Panc1 (cell line): ENCODE measurements around the gene C1QTNF2. TPM values are rescaled to one million over a fixed set of nuclear protein-coding genes. Genes with fewer than 3 reads are reported as not detected.

Experiments
- ATAC-seq: fragments of 200-7000 bp; cut with Tn5 transposase; 2 replicates; pipeline ENCODE4 v1.9.1; 2020; ENCODE audit warnings: mild to moderate bottlenecking, moderate library complexity
- BruUV-seq: library from RNA; stranded (reverse); fragments of 400-500 nt; replicated peaks from 2 replicates; lab custom pipeline; 2021; lab: Mats Ljungman, UMichigan
- CTCF ChIA-PET: fragments of 300-600 bp; sonication (Branson Sonifier 250); formaldehyde crosslinking; loops from one replicate; lab custom pipeline; 2022; ENCODE audit warnings: antibody characterized with exemption; lab: Charles Lee
- POLR2A ChIA-PET: fragments of 300-600 bp; sonication (Branson Sonifier 250); formaldehyde crosslinking; loops from one replicate; lab custom pipeline; 2022; ENCODE audit warnings: antibody characterized with exemption; lab: Charles Lee
- DNase-seq: peaks from one replicate; pipeline ENCODE4 v3.0.0-alpha.2; 2010; ENCODE audit warnings: low read depth, low spot score
- H3K27ac ChIP-seq: 2 replicates; pipeline ENCODE4 v1.5.1; 2011; ENCODE audit warnings: mild to moderate bottlenecking, low read length, inconsistent platforms
- H3K27me3 ChIP-seq: fragments of 200-500 bp; sonication (Bioruptor generic); 2 replicates; pipeline ENCODE4 v1.6.0; 2014; ENCODE audit warnings: low read length, inconsistent platforms; ENCODE audit not compliant: control insufficient read depth, insufficient read depth
- H3K36me3 ChIP-seq: fragments of 200-500 bp; sonication (Bioruptor generic); 2 replicates; pipeline ENCODE4 v1.5.1; 2014; ENCODE audit warnings: inconsistent platforms, mild to moderate bottlenecking, low read length, moderate library complexity; ENCODE audit not compliant: control insufficient read depth, insufficient read depth
- H3K4me1 ChIP-seq: 2 replicates; pipeline ENCODE4 v1.5.1; 2011; ENCODE audit warnings: inconsistent platforms, mild to moderate bottlenecking, low read length, moderate library complexity; ENCODE audit not compliant: control insufficient read depth, insufficient read depth
- H3K4me3 ChIP-seq, 2 experiments: 2 replicates each; pipeline ENCODE4 v1.5.1; 2011 to 2012; ENCODE audit warnings: low read depth in 2 of 2, low read length in 2 of 2, mild to moderate bottlenecking in 2 of 2, inconsistent platforms in 1 of 2, moderate library complexity in 1 of 2
- H3K9me3 ChIP-seq: fragments of 200-500 bp; sonication (Bioruptor generic); 2 replicates; pipeline ENCODE4 v1.5.1; 2014; ENCODE audit warnings: low read depth, mild to moderate bottlenecking, inconsistent platforms, low read length, moderate library complexity; ENCODE audit not compliant: control insufficient read depth, insufficient read depth
- CTCF ChIP-seq: fragments of 450-650 bp; IDR thresholded peaks from 2 replicates; pipeline ENCODE4 v1.5.1; 2017; ENCODE audit warnings: mild to moderate bottlenecking
- POLR2AphosphoS5 ChIP-seq: IDR thresholded peaks from 2 replicates; pipeline ENCODE4 v1.6.1; 2012; ENCODE audit warnings: mild to moderate bottlenecking, low read depth, low read length, moderate library complexity
- REST ChIP-seq, 2 experiments: IDR thresholded peaks; 2 replicates each; pipeline ENCODE4 v1.6.1; 2011 to 2012; ENCODE audit warnings: low read depth in 2 of 2, control low read depth in 1 of 2, low read length in 1 of 2, mild to moderate bottlenecking in 1 of 2, moderate library complexity in 1 of 2; ENCODE audit not compliant: insufficient read depth in 1 of 2
- SIN3A ChIP-seq: IDR thresholded peaks from 2 replicates; pipeline ENCODE4 v1.6.1; 2012; ENCODE audit warnings: low read depth, mild to moderate bottlenecking, low read length, moderate library complexity, borderline replicate concordance; ENCODE audit not compliant: insufficient read depth
- TCF7L2 ChIP-seq: IDR thresholded peaks from 2 replicates; pipeline ENCODE4 v1.6.1; 2011; ENCODE audit warnings: mild to moderate bottlenecking, low read depth, low read length, inconsistent platforms
- in situ Hi-C: cut with HindIII; loops from 2 replicates; pipeline ENCODE4 v1.10.0; 2016; ENCODE audit warnings: low sequenced_read_pairs, low pct_unique_long_range_greater_than_20kb
- intact Hi-C: fragments of 100-400 bp; cut with micrococcal nuclease; formaldehyde crosslinking; loops from one replicate; pipeline ENCODE4 v1.10.0; 2022; ENCODE audit not compliant: unreplicated experiment
- total RNA-seq: library from RNA; stranded (reverse); gene quantifications from one replicate; pipeline ENCODE4 v1.2.1, GENCODE V29; 2021; ENCODE audit not compliant: unreplicated experiment

Gene C1QTNF2
- total RNA-seq, 1 experiment from 2014 or later = 0.44 TPM

DNA sequence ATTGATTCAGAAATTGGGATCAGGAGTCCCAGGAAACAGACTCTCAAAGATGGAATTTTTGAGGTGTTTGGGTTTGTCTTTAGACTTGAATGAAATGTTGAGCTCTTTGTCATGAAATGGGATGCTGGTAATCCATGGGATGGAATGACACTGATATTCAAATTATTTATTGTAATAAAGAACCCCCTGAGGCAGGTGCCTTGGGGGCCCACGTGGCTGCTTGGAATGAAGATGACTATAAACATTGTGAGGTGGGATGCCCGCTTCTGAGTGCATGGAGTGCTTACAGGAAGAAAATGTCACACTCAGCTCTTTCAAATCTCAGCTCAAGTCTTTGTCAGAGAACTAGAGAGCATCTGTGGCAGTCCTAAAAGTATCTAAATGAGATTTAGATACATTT lies 9.6 kb upstream of the C1QTNF2 start:
- ATAC-seq = no peak
- intact Hi-C loops = no loop called here
- in situ Hi-C loops = no loop called here
- TF ChIP-seq POLR2AphosphoS5 = no peak
- TF ChIP-seq REST (IDR thresholded peaks at IDR 0.05; ENCODE audit: insufficient read depth in 1 of 2, low read depth in 2 of 2, low read length in 1 of 2) = no peak
- no peak for TF ChIP-seq CTCF
- no peak for TF ChIP-seq TCF7L2
- no peak for TF ChIP-seq SIN3A
- no TSS peak for BruUV-seq
- Histone ChIP-seq H3K27me3 (peaks cover 22% of the 10 kb centered on the region), H3K9me3 (no peaks in the 10 kb centered on the region), H3K4me1 (no peaks in the 10 kb centered on the region), H3K4me3 (no peak overlapping the region), H3K36me3 (no peaks in the 10 kb centered on the region), H3K27ac (no peak overlapping the region)
- ChIA-PET CTCF (no interaction called here), POLR2A (no interaction called here)
- DNase-seq = no peak

- H3K4me3 ChIP-seq = no peak overlapping the region
- in situ Hi-C loops = no loop called here
- H3K36me3 ChIP-seq = no peaks in the 10 kb centered on the region
- TF ChIP-seq CTCF (no peak), REST (IDR thresholded peaks at IDR 0.05; ENCODE audit: insufficient read depth in 1 of 2, low read depth in 2 of 2, low read length in 1 of 2) (no peak), SIN3A (no peak), TCF7L2 (no peak), POLR2AphosphoS5 (no peak)
- DNase-seq = no peak
- peaks cover 22% of the 10 kb centered on the region for H3K27me3 ChIP-seq
- H3K4me1 ChIP-seq = no peaks in the 10 kb centered on the region
- no peaks in the 10 kb centered on the region for H3K9me3 ChIP-seq
- no peak for ATAC-seq
- CTCF ChIA-PET = interaction anchor here (0.7 kb wide), 2 partner anchors 26 to 34 kb away, joined by 4 read pairs; no protein-coding TSS in a partner anchor
- BruUV-seq = no TSS peak
- intact Hi-C loops = no loop called here
- no peak overlapping the region for H3K27ac ChIP-seq
- POLR2A ChIA-PET = no interaction called here
Observed at GRCh38 chr5:160379511-160379910, 9.1 kb upstream of the C1QTNF2 start.
